Dermis microvascular lymphatic vessel endothelial cell (primary cell): Measurements from ENCODE around the gene BRSK1. TPM values are rescaled to one million over a fixed set of nuclear protein-coding genes. Genes with fewer than 3 reads are reported as not detected.

Experiments used
- DNase-seq, 2 donors: peaks; one replicate each; pipeline versions ENCODE4 v3.0.0 to v3.0.0-alpha.2; 2010; ENCODE audit warnings: low read depth in 2 of 2
- total RNA-seq: library from RNA; depleted of rRNA; stranded (reverse); fragments of >200 nt; gene quantifications from 2 replicates; pipeline ENCODE4 v1.2.1, GENCODE V29; 2014

The BRSK1 gene
- total RNA-seq, 1 donor from 2014 or later = 0.39 TPM

DNA sequence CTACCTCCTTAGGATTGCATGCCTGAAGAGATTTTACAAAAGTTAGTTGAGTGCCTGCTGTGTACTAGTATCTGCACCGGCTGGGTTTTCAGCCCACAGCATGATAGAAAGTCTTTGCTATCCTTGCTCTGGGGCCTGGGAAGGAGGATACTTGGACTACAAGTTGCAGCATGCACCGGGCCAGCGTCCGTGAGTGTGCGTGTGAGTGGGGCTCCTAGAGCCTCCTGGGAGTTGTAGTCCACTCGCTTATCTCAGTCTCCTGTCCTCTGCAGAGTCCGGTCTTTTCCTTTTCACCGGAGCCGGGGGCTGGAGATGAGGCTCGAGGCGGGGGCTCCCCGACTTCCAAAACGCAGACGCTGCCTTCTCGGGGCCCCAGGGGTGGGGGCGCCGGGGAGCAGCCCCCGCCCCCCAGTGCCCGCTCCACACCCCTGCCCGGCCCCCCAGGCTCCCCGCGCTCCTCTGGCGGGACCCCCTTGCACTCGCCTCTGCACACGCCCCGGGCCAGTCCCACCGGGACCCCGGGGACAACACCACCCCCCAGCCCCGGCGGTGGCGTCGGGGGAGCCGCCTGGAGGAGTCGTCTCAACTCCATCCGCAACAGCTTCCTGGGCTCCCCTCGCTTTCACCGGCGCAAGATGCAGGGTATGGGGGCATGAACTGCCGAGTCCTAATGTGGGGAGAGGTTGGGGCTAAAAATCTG lies 20.6 kb downstream of the BRSK1 start:
- peak in 1 of 2 donors; percentile 48 for DNase-seq

DNA sequence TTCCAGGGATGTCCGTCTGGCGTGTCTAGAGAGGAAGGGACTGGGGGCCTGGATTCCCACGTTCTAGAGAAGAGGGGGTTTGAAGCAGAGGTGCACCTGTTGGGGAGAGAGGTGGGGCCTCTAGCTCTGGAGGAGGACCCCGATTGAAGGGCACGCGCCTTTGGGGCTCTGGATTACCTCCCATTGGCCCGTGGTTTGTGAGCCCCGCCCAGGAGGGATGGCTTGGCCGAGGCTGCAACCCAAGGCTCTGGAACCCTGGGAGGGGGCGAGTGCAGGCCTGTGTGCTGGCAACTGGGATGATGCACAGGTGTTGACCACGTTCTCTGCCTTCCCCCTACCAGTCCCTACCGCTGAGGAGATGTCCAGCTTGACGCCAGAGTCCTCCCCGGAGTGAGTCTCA lies 21.2 kb downstream of the BRSK1 start:
- no peak for DNase-seq

DNA sequence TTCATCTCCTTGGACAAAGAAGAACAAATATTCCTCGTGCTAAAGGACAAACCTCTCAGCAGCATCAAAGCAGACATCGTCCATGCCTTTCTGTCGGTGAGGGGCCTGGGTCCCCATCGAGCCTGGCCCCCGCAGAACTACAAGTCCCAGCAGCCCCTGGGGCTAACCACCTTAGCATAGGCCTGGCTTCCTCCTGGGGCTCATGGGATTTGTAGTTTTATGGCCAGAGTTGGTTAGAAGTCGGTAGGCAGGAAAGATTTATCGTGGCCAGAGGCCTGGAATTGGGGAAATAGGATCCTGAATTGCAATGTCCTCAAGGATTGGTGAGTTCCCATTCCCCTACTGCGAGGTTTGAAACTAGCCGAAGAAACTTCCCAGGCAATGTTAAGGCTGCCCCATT lies 21.7 kb downstream of the BRSK1 start:
- DNase-seq = peak; percentile 21 to 44

DNA sequence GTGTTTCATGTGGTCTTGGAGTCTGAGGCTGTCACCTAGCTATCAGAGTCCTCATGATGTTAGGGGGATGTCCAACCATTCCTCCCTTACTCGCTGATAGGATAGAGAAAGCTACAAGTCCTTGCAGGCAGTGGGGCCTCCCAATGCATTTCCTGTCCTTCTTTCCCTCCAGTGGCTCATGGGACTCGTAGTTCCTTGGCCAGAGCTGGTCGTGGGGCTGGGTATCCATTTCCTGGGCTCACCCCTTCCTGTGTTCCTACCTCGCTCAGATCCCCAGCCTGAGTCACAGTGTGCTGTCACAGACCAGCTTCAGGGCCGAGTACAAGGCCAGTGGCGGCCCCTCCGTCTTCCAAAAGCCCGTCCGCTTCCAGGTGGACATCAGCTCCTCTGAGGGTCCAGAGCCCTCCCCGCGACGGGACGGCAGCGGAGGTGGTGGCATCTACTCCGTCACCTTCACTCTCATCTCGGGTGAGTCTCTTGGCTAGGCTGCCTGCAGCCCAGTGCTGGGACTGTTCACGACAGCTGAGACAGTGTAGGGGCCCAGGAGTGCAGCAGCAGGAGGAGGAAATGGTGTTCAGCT lies 22.3 kb downstream of the BRSK1 start:
- DNase-seq = no peak

DNA sequence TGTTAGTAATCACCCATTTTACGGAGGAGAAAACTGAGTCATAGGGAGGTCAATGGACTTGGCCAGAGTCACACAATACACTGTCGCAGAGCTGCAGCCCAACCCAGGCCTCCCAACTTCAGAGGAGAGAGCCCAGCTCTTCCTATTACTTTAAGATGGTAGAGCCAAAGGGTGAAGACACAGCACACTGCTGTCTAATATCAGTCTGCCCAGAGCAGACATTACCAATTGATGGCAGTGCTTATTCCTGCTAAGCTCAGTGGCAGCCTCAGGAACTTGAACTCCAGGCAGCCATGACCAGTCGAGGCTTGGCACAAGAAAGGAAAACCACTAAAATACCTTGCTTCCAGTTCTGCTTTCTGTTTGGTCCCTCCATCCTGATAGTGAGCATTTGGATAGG lies 22.9 kb downstream of the BRSK1 start:
- DNase-seq = no peak

DNA sequence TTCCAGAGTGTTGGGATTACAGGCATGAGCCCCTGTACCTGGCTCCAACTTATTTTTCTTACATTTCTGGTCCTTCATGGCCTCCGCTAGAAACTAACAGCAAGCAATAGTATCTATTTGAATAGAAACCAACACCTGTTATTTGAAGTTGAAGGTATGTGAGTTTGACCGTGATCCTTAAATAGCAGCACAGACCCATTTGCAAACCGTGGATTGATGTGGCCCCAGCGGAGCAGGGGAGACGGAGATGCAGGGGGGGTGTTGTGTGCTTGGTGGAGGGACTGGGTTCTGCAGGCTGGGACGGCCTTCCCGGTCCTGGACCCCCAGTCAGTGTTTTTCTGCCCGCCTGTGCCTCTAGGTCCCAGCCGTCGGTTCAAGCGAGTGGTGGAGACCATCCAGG lies 24.5 kb downstream of the BRSK1 start:
- DNase-seq = no peak

DNA sequence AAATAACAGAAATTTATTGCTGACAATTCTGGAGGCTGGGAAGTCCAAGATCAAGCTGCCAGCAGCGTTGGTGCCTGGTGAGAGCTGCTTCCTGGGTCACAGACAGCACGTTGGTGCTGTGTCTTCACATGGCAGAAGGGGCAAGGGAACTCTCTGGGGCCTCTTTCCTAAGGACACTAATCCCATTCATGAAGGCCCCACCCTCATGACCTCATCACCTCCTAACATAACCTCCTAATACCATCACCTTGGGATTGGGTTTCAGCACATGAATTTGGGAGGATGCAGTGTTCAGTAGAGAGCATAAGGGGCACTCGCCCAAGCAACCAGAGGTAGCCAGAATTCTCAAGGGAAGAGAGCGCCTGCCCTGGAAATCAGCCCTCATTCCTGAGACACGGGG lies 25.7 kb downstream of the BRSK1 start:
- no peak for DNase-seq

DNA sequence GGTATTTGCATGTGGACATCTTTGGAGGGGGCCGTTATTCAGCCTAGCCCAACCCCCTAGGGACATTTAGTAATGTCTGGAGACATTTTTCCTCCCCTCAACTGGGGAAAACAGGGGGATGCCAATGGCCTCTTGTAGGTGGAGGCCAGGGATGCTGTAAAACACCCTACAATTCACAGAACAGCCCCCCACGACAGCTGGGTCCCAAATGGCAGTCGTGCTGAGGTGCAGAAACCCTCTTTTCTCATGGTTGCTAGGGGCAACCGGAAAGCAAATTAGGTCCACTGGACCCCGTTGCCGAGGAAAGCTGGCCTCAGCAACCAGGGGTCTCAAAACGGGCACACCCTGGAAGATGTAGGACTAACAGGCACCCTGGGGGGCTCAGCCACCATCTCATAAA lies 26.7 kb downstream of the BRSK1 start:
- DNase-seq = no peak

DNA sequence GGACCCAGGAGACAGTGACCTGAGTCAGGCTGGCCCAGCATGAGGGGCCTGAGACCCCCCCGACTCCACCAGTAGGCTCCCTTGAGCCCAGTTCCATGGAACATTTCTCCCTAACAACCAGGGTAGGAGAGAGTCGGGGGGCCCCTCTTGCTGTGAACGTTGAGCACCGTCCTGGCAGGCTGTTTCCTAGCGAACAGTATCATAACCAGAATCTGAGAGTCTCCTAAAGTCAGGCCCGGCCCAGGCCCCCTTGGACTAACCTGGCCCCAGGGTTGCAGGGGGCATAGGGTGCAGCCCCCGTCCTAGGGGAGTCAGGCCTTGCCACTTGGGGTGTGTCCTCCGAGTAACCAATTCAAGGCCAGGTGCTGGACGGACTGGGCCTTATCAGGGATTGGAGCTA lies 27.6 kb downstream of the BRSK1 start:
- DNase-seq = no peak

DNA sequence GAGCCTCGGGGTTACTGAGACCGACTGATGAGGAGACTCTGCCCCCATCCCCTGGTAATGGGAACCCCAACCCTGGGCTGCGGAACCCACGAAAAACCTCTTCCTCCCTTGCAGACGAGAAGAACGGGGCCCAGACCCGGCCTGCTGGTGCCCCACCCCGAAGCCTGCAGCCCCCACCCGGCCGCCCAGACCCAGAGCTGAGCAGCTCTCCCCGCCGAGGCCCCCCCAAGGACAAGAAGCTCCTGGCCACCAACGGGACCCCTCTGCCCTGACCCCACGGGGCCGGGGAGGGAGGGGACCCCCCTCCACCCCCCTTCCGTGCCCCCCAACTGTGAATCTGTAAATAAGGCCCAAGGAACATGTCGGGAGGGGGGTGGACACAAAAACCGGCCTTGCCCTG lies 28.0 kb downstream of the BRSK1 start:
- no peak for DNase-seq

DNA sequence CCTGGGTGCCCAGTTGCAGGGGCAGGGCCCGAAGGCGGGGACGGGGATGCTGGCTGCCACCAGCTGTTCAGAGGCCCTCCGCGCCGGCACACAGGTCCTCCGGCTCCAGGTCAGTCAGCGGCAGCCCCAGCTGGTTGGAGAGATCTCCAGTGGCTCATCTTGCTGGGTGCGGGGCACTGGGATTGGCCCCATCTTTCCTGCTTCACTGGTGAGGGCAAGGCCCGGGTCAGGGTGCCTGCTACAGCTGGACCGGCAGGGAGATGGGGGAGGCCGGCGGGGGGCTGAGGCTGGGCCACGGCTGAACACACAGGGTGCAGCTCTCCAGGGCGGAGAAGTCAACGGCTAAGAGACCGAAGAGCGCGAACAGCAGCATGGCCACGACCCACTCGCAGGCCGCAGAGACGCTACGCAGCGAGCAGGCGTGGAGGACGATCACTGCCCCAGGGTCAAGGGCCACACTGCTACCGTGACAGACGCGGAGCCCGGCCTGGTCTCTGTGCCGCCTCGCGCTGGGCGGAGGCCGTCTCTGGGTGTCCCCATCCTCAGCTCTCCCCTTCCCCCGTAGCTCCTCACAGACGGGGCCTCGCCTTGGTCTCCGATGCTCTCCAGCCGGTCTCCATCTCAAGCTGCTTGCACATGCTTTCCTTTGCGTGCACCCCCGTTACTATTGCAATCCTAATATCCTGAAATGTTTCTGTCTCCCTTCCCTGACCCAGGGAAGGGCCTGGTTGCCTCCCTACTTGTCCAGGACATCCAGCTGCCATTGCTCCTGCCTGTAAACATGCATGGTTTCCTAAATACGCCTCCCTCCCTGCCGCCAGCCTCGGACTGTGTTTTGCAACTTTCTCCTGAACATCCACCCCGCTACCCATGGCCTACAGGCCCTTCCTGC lies 29.1 kb downstream of the BRSK1 start:
- DNase-seq = no peak

DNA sequence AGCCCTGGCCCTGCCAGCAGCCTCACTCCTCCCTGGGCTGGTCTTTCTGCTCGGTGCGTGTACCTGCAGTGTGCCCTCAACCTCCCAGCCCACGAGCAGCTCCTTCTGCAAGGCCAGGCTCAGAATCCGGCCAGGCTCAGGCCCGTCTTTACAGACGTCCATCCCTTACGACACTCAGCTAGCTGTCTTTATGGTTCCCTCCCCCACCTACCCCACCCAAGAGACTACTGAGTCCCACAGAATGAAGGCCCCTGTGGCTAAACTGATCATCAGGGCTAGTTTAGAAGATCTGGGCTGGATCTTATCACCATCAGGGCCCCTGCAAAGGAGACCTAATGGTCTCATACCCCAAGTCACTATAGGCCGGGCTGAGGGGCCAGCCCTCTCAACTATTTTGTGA lies 30.6 kb downstream of the BRSK1 start:
- no peak for DNase-seq

DNA sequence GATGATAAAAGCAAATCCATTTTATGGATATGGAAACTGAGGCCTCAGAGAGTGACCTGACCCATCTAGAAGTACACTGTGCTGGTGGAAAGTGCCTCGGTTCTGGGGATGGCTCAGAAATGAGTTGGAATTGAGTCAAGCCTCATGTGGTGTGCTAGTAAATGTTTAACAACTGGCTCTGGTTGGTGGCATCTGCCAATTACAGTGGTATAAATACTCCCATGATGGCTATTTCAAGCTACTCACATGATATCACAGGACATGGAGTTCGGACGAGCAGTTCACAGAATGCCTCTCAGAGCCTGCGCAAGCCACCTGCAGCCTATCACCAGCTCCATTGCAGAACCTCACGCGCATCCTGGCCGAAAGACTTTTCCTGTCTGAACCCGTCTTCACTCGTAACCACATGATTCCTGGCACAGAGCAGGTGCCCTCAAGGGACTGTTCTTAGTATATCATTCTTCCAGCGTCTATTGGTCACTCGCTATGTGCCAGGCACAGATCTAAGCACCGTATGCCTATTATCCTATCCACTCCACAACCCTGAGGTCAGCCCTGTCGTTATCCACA lies 32.2 kb downstream of the BRSK1 start:
- DNase-seq = no peak

DNA sequence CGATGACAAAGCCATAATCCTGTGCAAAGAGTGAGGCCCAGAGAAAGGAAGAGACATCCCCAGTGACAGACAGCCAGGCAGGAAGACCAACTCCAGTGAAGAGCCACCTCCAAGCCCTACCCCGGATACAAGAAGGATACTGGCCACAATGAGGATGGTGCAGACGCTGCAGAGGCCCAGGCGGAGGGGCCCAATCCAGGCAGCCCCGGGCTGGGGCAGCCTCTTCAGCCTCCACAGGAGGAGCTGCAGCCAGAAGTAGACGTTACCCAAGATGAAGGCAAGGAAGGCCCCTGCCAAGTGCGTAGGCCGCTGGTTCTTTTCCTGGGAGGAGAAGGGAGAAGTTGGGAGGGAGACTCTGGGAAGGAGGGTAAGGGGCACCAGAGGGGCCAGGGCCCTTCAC lies 32.8 kb downstream of the BRSK1 start:
- DNase-seq = no peak

DNA sequence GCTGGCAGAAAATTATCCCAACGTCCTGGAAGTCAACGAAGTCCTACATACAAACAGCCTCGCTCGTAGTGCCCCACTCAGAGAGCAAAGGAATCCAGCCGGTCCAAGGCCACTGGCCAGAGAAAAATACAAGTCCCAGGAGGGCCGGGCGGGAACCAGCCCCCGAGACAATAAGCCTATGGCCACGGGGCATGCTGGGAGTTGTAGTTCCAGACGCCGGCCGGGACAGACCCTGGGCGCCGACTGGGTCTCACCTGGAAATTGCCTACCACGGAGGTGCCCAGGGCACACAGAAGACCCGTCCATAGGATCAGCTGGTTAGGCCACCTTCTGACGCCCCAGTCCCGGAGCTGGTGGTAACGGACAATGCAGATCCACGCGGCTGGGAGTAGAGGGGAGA lies 36.0 kb downstream of the BRSK1 start:
- no peak for DNase-seq

DNA sequence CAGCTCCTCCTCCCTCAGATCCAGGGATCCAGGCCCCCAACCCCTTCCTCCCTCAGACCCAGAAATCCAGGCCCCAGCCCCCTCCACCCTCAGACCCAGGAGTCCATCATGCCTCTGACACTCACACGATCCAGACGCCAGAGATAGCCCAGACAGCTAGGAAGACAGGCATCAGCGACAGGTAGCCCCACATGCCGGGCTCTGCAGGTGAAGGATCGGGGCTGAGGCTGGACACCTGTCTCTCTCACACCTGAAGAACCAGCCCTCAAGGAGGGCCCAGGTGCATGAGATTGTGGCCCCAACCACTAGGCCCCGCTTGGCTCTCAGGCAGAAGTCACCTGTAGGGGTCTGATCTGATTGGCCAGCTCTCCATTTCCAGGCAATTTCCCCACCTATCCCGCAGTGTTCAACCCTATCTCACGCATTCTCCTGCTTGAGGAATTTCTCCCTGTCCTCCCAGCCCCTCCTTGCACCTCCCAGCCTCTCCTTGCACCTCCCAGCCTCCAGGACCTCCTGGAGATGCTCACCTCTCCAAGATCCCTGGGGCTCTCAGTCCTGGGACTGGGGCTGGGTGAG lies 37.1 kb downstream of the BRSK1 start:
- DNase-seq = no peak

DNA sequence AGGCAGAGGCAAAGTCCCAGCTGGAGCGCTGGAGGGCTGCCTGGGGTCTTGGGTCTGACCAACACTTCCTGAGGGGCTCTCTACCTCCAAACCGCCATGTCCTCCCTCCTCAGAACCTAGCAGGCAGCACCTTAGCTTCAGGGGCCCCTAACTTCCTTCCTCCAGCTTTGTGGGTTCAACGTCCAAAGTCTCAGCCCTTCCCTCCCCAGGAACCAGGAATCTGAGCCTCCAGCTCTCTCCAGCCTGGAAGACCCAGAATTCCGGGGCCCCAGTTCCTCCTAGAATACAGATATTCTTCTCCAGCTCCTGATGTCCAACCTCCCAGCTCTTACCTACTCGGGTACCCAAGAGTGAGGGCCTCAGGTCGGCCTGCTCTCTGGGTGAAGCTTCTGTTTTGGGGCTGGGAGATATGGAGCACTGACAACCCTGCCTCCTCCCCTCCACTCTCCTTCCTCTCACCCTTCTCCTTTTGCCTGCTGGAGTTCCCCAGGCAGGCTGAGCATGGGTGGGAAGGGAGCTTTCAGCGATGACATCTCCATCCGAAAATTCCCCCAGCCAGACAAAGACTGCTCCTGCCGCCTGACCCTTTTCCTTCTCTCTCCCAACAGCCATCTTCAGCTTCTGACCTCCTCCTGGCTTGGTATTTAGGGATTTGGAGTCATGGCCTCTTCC lies 37.8 kb downstream of the BRSK1 start:
- no peak for DNase-seq

DNA sequence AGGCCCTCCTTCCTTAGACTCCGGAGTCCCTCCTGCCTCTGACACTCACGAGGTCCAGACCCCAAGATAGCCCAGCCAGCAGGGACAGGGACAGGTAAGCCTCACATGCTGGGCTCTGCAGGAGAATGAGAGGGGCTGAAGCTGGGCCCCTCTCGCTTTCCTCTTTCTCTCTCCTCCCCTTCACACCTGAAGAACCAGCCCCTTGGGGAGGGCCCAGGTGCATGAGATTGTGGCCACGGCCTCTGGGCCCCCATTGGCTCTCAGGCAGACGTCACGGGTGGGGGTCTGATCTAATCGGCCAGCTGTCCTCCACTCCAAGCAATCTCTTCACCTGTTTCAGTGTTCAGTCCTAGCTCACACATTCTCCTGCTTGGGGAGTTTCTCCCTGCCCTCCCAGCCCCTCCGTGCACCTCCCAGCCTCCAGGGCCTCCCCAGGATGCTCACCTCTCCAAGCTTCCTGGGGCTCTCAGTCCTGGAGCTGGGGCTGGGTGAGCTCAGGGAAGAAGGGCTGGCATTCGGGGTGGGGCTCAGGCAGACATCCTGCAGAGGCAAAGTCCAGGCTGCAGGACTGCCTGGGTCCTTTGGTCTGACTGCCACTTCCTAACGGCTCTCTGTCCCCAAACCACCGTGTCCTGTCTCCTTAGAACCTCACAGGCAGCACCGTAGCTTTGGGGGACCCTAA lies 38.5 kb downstream of the BRSK1 start:
- DNase-seq = no peak

DNA sequence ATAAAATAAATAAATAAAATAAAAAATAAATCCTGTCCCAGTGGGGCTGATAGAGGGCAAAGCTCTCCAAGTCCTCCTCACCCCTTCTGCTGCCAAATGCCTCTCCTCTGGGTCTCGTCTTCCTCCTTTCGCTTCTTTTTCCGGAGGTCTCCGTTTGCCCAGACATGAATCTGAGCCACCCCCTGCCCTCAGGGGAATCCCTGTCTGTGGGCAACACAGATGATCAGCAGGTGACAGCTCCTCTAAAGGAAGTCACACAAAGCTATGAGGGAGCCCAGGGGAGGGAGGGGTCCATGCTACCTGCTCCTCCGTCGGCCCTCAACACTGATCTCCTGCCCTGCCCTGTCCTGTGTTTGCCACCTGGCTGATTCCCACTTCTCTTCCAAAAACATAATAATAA lies 40.9 kb downstream of the BRSK1 start:
- DNase-seq = no peak

DNA sequence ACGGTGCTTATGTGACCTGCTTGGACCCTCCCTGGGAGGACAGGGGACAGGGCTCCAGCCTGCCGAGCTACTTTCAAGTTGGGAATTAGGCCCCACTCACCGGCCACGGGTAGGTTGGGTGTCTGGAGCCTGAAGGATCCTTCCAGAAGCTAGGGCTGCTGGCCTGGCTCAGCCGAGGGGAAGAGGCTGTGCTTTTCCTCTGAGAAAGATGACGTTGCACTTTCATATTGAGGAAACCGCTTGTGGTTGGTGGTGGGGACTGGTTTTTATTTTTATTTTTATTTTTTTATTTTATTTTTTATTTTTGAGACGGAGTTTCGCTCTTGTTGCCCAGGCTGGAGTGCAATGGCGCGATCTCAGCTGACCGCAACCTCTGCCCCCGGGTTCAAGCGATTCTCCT lies 41.4 kb downstream of the BRSK1 start, which contains the start of gene TMEM150B:
Gene TMEM150B (minus strand): TSS at position 170 of the 400 bp plus-strand sequence. CDS start 4,305 bp downstream, outside the sequence.
- DNase-seq = no peak
